ENCODE results near the gene SLC22A2.

The SLC22A2 gene

DNA sequence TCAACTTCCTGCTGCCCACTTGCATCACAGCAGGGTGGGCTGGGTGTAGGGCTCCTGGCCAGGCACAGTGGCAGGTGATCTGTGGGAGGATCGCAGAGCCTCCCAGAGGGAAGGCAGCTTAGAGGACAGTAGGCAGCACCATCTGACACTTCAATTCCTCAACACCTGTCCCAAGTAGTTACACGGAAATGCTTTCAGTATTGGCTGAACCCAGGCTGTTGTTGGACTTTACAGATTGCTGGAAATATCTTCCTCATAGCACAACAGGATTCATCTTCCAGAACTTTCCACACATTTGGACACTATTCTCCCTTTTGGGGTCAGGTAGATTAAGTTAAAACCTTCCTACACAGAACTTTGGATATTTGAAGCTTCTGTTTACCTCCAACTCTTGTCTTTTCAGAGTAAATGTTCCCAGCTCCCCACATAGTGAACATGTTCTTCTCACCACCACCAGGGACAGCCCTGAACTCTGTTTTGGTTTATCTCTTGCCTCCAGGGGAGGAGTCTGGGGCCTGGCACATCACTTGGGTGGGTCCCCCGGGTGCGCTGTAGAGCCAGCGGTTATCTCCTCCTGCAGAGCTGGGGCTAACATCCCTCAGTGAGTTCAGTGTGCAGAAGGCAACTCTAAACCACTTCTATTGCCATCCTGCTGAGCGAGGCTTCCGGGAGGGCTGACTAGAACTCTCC, 3.5 kb upstream of the SLC22A2 start:
- no peak for DNase-seq (ENCODE audit: low spot score)
- no peak overlapping the region for H4K91ac ChIP-seq (ENCODE audit: low read depth, low read length, poor library complexity)
- no peak overlapping the region for H3K14ac ChIP-seq (ENCODE audit: low read length)
- H3K4me2 ChIP-seq (ENCODE audit: insufficient read depth, low read length, poor library complexity, severe bottlenecking): no peak overlapping the region
- no peak overlapping the region for H3K23ac ChIP-seq (ENCODE audit: low read depth, low read length, poor library complexity)
- H2AK5ac ChIP-seq (ENCODE audit: low read depth, low read length): no peak overlapping the region
- no peak overlapping the region for H2BK120ac ChIP-seq (ENCODE audit: low read depth, low read length)
- no peak overlapping the region for H2BK12ac ChIP-seq (ENCODE audit: low read length)
- H3K18ac ChIP-seq (ENCODE audit: low read length): no peak overlapping the region
- peaks cover 0 to 2% of the 10 kb centered on the region in 2 donors for H3K4me1 ChIP-seq (ENCODE audit: control insufficient read depth in 2 of 2, insufficient read depth in 1 of 2, low read depth in 1 of 2, low read length in 2 of 2)
- H3K27me3 ChIP-seq (ENCODE audit: control insufficient read depth in 3 of 3, insufficient read depth in 3 of 3, low read depth in 1 of 3, low read length in 3 of 3): peaks cover 0 to 4% (median 0%) of the 10 kb centered on the region in 3 experiments
- no peak overlapping the region for H3K9ac ChIP-seq (ENCODE audit: low read depth, low read length, poor library complexity)
- H2AFZ ChIP-seq (ENCODE audit: low read length): no peak overlapping the region
- H2BK15ac ChIP-seq (ENCODE audit: low read length): no peak overlapping the region
- no peak overlapping the region for H3K4ac ChIP-seq (ENCODE audit: low read length)
- H3K9me3 ChIP-seq (replicated peaks in 1 of 2; ENCODE audit: control insufficient read depth in 2 of 2, insufficient read depth in 1 of 2, low read depth in 1 of 2, low read length in 2 of 2): no peaks in the 10 kb centered on the region
- H3K27ac ChIP-seq (replicated peaks; ENCODE audit: low read length): no peak overlapping the region
- no peaks in the 10 kb centered on the region for H3K36me3 ChIP-seq (replicated peaks in 1 of 2; ENCODE audit: control insufficient read depth in 2 of 2, insufficient read depth in 2 of 2, low read length in 2 of 2)
- H3K4me3 ChIP-seq (ENCODE audit: low read length in 2 of 2): no peak overlapping the region
- no peak overlapping the region for H2BK5ac ChIP-seq (ENCODE audit: low read length)
- WGBS, 2 donors (ENCODE audit: extremely low coverage in 2 of 2, insufficient read length in 2 of 2, insufficient replicate concordance in 1 of 2): no CpG with 5 or more reads among the region's 7 CpGs
- H4K8ac ChIP-seq (ENCODE audit: low read depth, low read length): no peak overlapping the region
- no peaks in the 10 kb centered on the region for H3K79me1 ChIP-seq (ENCODE audit: low read depth, low read length)

GRCh38 chr6:160260803-160261450, 2.3 kb upstream of the SLC22A2 start:
- Histone ChIP-seq H3K9ac (ENCODE audit: low read depth, low read length, poor library complexity) (no peak overlapping the region), H2BK5ac (ENCODE audit: low read length) (no peak overlapping the region), H2BK120ac (ENCODE audit: low read depth, low read length) (no peak overlapping the region), H3K23ac (ENCODE audit: low read depth, low read length, poor library complexity) (no peak overlapping the region), H2BK15ac (ENCODE audit: low read length) (no peak overlapping the region), H3K9me3 (replicated peaks in 1 of 2; ENCODE audit: control insufficient read depth in 2 of 2, insufficient read depth in 1 of 2, low read depth in 1 of 2, low read length in 2 of 2) (no peaks in the 10 kb centered on the region), H3K36me3 (replicated peaks in 1 of 2; ENCODE audit: control insufficient read depth in 2 of 2, insufficient read depth in 2 of 2, low read length in 2 of 2) (no peaks in the 10 kb centered on the region), H3K4me2 (ENCODE audit: insufficient read depth, low read length, poor library complexity, severe bottlenecking) (no peak overlapping the region), H3K4me1 (ENCODE audit: control insufficient read depth in 2 of 2, insufficient read depth in 1 of 2, low read depth in 1 of 2, low read length in 2 of 2) (peaks cover 0 to 2% of the 10 kb centered on the region in 2 donors), H3K27ac (replicated peaks; ENCODE audit: low read length) (no peak overlapping the region), H3K4me3 (ENCODE audit: low read length in 2 of 2) (no peak overlapping the region), H3K79me1 (ENCODE audit: low read depth, low read length) (no peaks in the 10 kb centered on the region), H2BK12ac (ENCODE audit: low read length) (no peak overlapping the region), H3K14ac (ENCODE audit: low read length) (no peak overlapping the region), H4K91ac (ENCODE audit: low read depth, low read length, poor library complexity) (no peak overlapping the region), H3K27me3 (ENCODE audit: control insufficient read depth in 3 of 3, insufficient read depth in 3 of 3, low read depth in 1 of 3, low read length in 3 of 3) (peaks cover 0 to 4% (median 0%) of the 10 kb centered on the region in 3 experiments), H4K8ac (ENCODE audit: low read depth, low read length) (no peak overlapping the region), H2AK5ac (ENCODE audit: low read depth, low read length) (no peak overlapping the region), H3K18ac (ENCODE audit: low read length) (no peak overlapping the region), H2AFZ (ENCODE audit: low read length) (no peak overlapping the region), H3K4ac (ENCODE audit: low read length) (no peak overlapping the region)
- WGBS, 2 donors (ENCODE audit: extremely low coverage in 2 of 2, insufficient read length in 2 of 2, insufficient replicate concordance in 1 of 2): no CpG with 5 or more reads among the region's 6 CpGs
- DNase-seq (ENCODE audit: low spot score): no peak

DNA sequence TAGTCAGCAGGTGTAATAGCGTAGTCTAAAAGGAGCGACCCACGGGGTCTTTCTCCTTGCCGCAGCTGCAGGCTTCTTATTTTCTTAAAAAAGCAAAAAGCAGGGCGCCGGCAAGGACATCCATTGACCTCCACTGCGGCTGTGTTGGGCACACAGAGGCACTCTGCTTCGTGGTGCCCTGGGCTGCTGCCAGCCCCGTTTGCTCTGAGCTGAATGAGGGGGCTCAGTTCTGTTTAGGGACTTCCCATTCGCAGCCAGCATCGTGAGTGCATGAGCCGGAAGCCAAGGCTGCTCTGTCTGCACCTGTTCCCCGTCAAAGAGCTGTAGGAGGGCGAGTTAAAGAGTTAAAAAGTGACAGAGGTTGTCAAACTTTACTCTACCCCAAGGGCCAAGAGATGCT, 1.7 kb upstream of the SLC22A2 start:
- Histone ChIP-seq H3K4me3 (ENCODE audit: low read length in 2 of 2) (no peak overlapping the region), H3K79me1 (ENCODE audit: low read depth, low read length) (no peaks in the 10 kb centered on the region), H3K18ac (ENCODE audit: low read length) (no peak overlapping the region), H2BK12ac (ENCODE audit: low read length) (no peak overlapping the region), H3K14ac (ENCODE audit: low read length) (no peak overlapping the region), H3K4ac (ENCODE audit: low read length) (no peak overlapping the region), H2BK5ac (ENCODE audit: low read length) (no peak overlapping the region), H4K91ac (ENCODE audit: low read depth, low read length, poor library complexity) (no peak overlapping the region), H3K27me3 (ENCODE audit: control insufficient read depth in 3 of 3, insufficient read depth in 3 of 3, low read depth in 1 of 3, low read length in 3 of 3) (peaks cover 0 to 4% (median 0%) of the 10 kb centered on the region in 3 experiments), H2AK5ac (ENCODE audit: low read depth, low read length) (no peak overlapping the region), H3K23ac (ENCODE audit: low read depth, low read length, poor library complexity) (no peak overlapping the region), H3K27ac (replicated peaks; ENCODE audit: low read length) (no peak overlapping the region), H3K36me3 (replicated peaks in 1 of 2; ENCODE audit: control insufficient read depth in 2 of 2, insufficient read depth in 2 of 2, low read length in 2 of 2) (no peaks in the 10 kb centered on the region), H4K8ac (ENCODE audit: low read depth, low read length) (no peak overlapping the region), H2BK15ac (ENCODE audit: low read length) (no peak overlapping the region), H2AFZ (ENCODE audit: low read length) (no peak overlapping the region), H3K9ac (ENCODE audit: low read depth, low read length, poor library complexity) (no peak overlapping the region), H2BK120ac (ENCODE audit: low read depth, low read length) (no peak overlapping the region), H3K4me2 (ENCODE audit: insufficient read depth, low read length, poor library complexity, severe bottlenecking) (no peak overlapping the region), H3K4me1 (ENCODE audit: control insufficient read depth in 2 of 2, insufficient read depth in 1 of 2, low read depth in 1 of 2, low read length in 2 of 2) (peaks cover 0 to 2% of the 10 kb centered on the region in 2 donors), H3K9me3 (replicated peaks in 1 of 2; ENCODE audit: control insufficient read depth in 2 of 2, insufficient read depth in 1 of 2, low read depth in 1 of 2, low read length in 2 of 2) (no peaks in the 10 kb centered on the region)
- no peak for DNase-seq (ENCODE audit: low spot score)
- no CpG with 5 or more reads among the region's 14 CpGs for WGBS, 2 donors (ENCODE audit: extremely low coverage in 2 of 2, insufficient read length in 2 of 2, insufficient replicate concordance in 1 of 2)

- Histone ChIP-seq H3K9ac (ENCODE audit: low read depth, low read length, poor library complexity) (no peak overlapping the region), H3K4ac (ENCODE audit: low read length) (no peak overlapping the region), H3K4me3 (ENCODE audit: low read length in 2 of 2) (no peak overlapping the region), H3K4me1 (ENCODE audit: control insufficient read depth in 2 of 2, insufficient read depth in 1 of 2, low read depth in 1 of 2, low read length in 2 of 2) (peaks cover 0 to 2% of the 10 kb centered on the region in 2 donors), H3K27ac (replicated peaks; ENCODE audit: low read length) (no peak overlapping the region), H3K27me3 (ENCODE audit: control insufficient read depth in 3 of 3, insufficient read depth in 3 of 3, low read depth in 1 of 3, low read length in 3 of 3) (peaks cover 0 to 4% (median 0%) of the 10 kb centered on the region in 3 experiments), H2BK12ac (ENCODE audit: low read length) (no peak overlapping the region), H2BK15ac (ENCODE audit: low read length) (no peak overlapping the region), H4K8ac (ENCODE audit: low read depth, low read length) (no peak overlapping the region), H2AFZ (ENCODE audit: low read length) (no peak overlapping the region), H2BK120ac (ENCODE audit: low read depth, low read length) (no peak overlapping the region), H4K91ac (ENCODE audit: low read depth, low read length, poor library complexity) (no peak overlapping the region), H2AK5ac (ENCODE audit: low read depth, low read length) (no peak overlapping the region), H3K18ac (ENCODE audit: low read length) (no peak overlapping the region), H2BK5ac (ENCODE audit: low read length) (no peak overlapping the region), H3K4me2 (ENCODE audit: insufficient read depth, low read length, poor library complexity, severe bottlenecking) (no peak overlapping the region), H3K36me3 (replicated peaks in 1 of 2; ENCODE audit: control insufficient read depth in 2 of 2, insufficient read depth in 2 of 2, low read length in 2 of 2) (no peaks in the 10 kb centered on the region), H3K79me1 (ENCODE audit: low read depth, low read length) (no peaks in the 10 kb centered on the region), H3K14ac (ENCODE audit: low read length) (no peak overlapping the region), H3K23ac (ENCODE audit: low read depth, low read length, poor library complexity) (no peak overlapping the region), H3K9me3 (replicated peaks in 1 of 2; ENCODE audit: control insufficient read depth in 2 of 2, insufficient read depth in 1 of 2, low read depth in 1 of 2, low read length in 2 of 2) (no peaks in the 10 kb centered on the region)
- WGBS, 2 donors (ENCODE audit: extremely low coverage in 2 of 2, insufficient read length in 2 of 2, insufficient replicate concordance in 1 of 2): no CpG with 5 or more reads among the region's 8 CpGs
- no peak for DNase-seq (ENCODE audit: low spot score)
Observed at GRCh38 chr6:160259598-160259997, 977 bp upstream of the SLC22A2 start.
